Fibroblast of skin of scalp (primary cell): Measurements from ENCODE around the gene C19orf12. TPM values are rescaled to one million over a fixed set of nuclear protein-coding genes. Genes with fewer than 3 reads are reported as not detected.

Experiments used
- DNase-seq: peaks from one replicate; pipeline ENCODE4 v3.0.0-alpha.2; 2013
- polyA plus RNA-seq, 2 experiments: library from polyadenylated mRNA; unstranded; fragments of 120-200 nt; gene quantifications; one replicate each; pipeline ENCODE4 v1.2.1, GENCODE V29; 2013; ENCODE audit not compliant: insufficient read length in 2 of 2

C19orf12 gene
- polyA plus RNA-seq (2013, experiment 1 of 2; ENCODE audit: insufficient read length): 28.6 TPM
- polyA plus RNA-seq (2013, experiment 2 of 2; ENCODE audit: insufficient read length): 27.8 TPM

DNA sequence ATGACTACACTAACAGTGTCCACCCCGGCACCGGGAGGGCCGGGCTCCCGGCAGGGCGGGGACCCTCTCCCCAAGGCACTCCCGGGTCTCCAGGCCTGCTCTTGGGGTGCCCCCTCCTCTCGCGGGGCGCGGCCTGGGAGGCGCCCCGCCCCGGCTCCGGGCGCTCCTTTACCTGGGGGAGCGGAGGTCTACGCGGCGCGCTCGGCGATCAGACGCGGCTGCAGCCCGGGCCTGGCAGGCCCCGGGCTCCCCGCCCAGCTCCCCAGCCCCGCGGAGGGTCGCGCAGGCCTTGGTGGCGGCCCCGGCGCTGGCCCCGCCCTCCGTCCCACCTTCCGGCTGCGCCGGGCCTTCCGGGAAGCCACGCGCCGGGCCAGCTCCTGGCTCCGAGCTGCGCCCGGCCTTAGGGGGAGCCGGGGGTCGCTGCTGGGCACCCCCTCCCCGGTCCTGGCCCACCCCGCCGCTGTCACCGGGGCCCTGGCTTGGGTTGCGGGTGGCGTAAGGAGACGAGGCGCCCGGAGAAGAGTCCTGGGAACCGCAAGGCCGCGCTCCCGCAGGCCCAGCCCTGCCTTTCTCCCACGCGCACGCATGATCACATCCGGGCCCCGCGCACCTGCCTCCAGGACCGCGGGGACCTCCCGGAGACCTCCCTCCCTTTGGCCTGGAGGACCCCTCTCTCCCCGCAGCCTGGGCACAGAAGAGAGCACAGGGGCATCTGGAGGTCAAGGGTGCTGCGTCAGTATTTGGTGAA, at the start of gene C19orf12:
Gene C19orf12 (minus strand): TSS at position 309 of the 748 bp plus-strand sequence. CDS start 6,848 bp downstream, outside the sequence.
- peak; percentile 54 for DNase-seq

DNA sequence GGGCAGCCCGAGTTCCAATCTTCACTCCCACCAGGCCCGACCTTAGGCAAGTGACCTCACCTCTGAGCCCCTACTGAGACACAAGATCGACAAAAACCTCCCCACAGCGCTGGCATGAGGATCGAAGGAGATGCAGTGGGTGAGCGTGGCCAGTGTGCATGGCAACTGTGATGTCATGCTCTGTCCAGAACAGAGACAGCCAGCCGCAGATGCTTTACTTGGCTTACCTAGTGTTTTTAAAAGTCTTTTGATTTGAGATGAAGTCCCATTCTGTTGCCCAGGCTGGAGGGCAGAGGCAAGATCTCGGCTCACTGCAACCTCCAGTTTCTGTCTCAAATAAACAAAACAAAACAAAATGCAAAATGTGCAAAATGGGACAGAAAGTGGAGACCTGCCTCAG, 49.3 kb upstream of the C19orf12 start:
- no peak for DNase-seq

DNA sequence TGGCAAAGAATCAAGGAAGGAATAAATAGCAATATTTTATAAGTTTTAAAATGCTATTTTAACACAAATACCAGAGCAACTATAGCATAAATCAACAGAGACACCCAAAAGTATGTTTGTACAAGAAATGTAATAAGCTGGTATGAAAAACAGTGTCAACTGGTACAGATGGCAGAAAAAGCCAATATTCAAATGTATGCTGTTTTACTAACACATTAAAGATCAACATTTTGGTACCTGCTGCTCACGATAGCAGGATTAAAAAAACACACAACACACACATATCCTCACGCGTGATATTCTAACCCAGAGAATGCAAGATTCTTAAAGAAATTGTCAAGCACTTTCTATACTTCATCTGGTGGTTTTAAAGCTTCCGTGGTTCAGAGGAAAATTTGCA, 48.1 kb upstream of the C19orf12 start:
- no peak for DNase-seq

DNA sequence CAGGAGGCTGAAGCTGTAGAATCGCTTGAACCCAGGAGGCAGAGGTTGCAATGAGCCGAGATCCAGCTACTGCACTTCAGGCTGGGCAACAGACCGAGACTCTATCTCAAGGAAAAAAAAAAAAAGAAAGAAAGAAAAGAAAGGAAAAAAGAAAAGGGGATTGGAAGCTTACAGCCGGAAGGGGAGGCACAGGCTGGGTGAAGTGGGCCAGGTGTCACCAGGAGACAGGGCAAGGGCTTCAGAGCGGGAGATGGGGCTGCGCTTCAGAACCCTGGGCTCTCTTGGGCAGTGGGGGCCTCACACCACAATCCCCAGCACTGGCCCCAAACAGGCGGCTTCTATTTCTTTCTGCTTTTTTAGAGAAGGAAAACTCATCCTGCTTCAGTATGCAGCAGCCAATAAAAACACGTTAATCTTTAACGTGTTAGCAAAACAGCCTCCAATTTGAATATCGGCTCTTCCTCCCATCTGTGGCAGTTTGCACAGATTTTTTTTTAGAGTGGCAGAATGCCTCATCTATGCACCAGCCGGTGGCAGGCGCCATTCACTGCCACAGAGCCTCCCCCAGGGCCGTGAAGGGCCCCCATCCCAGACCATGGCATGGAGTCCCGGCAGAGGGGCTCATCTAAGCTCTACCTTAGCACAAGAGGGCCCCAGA, 46.6 kb upstream of the C19orf12 start:
- no peak for DNase-seq

DNA sequence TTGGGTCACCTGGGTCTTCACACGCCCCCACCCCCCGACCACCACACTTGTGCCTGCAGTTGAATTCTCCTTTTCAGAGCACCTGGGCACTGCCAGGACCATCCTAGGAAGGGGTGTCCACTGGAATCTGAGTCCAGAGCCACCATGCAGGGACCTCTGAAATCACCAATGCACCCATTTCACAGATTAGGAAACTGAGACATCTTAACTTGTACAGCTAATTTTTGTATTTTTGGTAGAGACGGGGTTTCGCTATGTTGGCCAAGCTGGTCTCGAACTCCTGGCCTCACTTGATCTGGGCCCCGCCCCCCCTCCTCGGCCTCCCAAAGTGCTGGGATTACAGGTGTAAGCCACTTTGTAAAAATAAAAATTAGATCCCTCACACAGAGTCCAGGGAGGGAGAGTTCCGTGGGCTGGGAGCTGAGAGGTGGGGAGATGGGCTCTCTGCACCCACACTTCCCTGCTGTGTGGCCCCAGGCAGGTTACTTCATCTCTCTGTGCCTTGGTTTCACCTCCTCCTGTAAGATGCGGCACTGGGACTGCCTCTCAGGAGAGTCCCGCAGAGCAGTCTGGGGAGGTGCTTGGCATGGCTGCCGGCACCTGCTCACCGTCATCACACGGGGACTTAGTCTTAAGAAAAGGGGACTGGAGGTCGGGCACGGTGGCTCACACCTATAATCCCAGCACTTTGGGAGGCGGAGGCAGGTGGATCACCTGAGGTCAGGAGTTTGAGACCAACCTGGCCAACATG, 45.9 kb upstream of the C19orf12 start:
- DNase-seq: no peak

DNA sequence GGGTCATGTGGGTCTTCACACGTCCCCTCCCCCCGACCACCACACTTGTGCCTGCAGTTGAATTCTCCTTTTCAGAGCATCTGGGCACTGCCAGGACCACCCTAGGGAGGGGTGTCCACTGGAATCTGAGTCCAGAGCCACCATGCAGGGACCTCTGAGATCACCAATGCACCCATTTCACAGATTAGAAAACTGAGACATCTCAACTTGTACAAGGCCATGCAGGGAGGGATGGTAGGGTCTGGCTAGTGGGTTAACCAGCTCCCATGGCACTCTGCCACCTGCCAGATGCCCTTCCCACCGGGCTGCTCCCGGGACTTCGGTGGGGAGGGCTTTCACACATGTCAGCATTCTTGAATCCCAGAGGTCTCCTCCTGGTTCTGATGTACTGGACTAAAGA, 44.3 kb upstream of the C19orf12 start:
- DNase-seq: no peak

DNA sequence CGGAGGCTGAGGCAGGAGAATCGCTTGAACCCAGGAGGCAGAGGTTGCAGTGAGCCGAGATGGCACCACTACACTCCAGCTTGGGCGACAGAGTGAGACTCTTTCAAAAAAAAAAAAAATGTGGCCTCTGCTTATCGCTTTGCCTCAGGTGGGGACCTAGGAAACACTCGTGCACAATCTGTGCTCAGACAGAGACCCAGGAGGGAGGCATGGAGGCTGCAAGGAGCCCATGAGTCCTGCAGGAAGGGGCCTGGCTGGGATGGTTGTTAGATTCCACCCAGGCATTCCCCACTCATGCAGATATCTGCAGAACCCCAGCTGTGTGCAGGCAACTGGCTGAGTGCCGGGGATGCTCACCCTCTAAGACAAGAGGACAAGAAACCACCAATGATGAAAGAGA, 43.8 kb upstream of the C19orf12 start:
- no peak for DNase-seq

DNA sequence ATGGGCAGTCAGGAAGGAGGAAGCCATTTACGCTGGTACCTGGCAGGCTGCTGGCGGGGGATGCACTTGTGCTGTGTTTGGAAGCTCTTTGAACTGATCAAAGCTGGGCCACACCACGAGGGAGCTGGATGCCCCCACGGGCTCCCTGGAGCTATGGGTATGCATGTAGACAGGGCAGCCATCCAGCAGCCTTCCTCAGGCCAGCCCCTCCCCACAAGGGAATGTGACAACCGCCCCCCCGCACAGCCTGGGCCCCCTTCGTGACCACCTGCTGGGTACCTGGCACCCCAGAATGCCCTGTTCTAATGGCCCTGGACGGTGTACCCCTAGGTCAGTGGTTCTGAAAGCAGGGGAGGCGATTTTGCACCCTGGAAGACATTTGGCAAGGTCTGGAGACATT, 42.5 kb upstream of the C19orf12 start:
- no peak for DNase-seq

DNA sequence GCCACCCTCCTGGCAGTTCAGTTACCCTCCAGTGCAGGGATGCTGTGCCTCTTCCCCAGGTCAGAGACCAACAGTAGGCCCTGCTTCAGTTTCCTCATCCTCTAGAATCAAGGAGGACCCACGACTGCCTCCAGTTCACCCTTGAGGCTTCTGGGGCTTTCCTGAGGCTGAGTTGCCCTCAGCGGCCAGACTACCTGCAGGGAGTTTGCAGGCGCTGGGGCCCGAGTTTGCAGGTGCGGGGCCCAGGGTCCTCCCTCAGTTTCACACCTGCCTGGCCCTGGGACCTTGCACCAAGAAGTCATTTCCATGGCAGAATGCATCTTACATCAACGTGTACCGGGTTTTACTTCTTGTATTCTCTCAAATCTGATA, 38.9 kb upstream of the C19orf12 start:
- no peak for DNase-seq

DNA sequence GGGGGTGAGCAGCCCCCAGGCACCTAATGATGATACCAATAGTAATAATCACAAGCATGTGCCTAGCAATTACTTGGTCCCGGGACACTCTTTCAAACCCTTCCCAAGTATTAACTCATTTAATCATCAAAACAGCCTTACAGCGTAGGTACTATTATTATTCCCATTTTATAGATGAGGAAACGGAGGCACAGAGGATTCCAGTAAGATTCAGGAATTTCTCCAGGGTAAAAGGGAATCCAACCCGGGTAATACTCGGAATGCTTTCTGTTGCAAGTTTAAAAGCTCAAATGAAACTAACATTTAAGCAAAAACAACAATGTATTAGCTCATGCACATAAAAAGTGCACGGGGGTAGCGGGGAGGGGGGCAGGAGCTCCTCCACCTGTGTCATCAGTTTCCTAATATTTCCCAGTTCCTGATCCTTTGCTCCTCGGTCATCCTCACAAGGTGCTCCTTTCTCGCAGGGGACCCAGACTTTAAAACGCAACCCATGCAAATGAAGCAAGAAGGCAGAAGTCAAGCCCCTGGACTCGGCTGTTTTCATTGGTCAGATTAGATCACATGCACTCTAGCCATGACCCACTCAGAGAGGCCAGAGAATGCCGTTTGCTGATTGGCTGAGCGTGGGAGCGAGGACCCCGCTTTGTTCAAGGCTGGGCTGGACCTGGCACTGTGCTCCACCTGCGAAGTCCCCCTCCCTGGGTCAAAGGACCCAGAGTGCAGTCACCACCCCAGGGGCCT, 38.3 kb upstream of the C19orf12 start:
- DNase-seq: no peak

DNA sequence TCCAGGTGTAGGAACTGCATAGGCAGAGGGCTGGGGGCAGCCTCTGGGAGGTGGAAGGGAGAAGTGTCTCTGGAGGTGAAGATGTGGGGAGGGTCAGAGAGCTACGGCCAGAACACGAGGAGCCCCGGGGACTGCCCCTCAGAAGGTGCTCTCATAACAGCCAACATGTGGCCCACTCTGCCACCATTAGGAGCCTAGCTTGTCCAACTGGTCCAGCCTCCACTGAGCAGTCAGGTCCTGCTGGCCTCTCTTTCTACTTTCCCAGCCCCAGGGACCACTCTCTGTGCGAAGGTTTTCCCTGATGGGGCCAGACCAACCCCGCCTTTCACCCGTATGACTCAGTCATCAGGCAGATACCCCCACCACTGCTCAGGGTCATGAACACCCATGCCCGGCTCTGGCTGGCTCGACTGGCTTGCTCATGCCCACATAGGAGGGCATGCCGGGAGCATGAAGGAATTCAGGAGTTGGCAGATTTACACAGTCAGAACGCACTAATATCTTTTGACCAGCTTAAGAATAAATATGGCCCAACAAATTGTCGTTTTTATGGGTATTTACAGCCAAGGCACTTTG, 37.5 kb upstream of the C19orf12 start:
- no peak for DNase-seq

DNA sequence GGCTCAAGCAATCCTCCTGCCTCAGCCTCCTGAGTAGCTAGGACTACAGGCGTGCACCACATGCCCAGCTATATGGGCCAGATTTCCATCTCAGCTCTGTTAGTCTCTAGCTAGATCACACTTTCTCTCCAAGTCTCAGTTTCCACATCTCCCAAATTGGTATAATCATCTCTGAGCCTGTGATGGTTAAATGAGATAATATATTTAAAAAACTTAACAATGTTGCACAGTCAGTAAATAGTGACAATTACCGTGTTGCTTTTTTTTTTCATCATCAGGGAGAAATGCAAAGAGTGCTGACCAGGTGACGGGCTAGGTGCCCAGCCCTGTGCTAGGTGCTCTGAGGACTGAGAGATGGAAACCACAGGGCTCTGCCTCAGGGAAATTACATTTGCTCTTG, 36.9 kb upstream of the C19orf12 start:
- no peak for DNase-seq

DNA sequence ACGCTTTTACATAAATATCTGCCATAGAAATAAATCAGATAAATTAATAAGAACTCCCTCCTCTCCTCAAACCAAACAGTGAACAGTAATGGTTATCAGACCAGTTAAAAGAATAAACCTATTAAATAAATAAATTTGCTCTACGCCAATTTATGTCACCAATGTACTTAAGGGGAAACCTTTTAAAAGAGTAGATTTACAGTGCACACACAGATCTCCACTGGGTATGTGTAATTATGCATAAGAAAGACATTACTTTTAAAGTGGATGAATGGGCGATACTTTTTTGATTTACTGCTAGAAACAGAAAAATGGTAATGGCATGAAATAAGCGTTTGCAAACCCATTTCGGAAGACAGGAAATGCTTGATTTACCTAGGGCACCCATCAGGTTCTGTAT, 34.9 kb upstream of the C19orf12 start:
- no peak for DNase-seq

DNA sequence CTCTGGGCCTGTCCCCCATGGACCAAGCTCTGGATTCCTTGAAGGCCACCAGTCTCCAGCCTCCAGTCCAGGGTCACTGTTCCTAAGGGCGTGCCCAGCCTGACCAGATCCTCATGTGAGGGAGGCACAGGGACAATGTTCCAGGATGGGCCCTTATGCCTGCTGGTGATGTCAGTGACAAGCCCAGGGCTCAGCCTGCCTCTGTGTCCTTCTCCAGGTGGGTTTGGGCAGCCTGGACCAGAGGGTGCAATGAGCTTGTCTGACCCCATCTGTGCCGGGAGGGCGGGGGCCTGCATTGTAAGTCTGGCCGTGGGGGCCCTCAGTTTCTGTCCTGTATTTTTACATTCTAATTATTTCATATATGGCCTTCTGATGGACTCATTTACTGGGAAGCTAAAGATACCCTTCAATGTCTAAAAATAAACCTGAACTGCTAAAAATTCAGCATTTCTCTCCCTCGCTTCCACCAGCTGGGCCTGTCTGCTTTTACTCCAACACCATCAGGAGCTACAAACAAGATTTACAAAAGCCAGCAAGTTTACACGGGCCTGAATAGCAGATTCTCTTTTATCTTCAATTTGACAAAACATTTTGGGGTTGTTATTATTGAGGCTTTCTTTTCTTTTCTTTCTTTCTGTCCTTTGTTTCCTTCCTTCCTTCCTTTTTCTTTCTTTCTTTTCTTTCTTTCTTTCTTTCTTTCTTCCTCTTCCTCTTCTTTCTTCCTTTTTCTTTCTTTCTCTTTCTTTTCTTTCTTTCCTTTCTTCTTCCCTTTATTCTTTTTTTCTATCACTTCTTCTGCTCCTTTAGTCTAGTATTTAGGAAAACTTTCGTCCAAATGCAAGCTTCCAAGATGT, 34.2 kb upstream of the C19orf12 start:
- no peak for DNase-seq

DNA sequence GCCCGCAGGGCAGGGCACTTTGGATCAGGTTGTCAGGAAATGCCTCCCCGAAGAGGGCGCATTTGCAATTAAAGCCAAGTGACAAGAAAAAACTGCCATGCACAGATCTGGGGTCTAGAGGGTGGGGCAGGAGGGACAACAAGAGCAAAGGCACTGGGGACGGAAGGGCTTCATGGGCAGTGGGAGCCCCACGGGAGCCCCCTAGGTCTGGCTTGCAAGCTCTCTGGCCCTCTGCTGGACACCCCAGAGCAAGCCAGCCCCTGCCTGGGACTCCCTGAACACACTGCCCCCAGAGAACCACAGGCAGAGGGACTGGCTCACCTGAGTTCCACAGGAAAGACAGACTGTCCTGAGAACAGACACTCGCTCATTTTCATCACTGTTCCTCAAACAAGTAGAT, 30.2 kb upstream of the C19orf12 start:
- no peak for DNase-seq

DNA sequence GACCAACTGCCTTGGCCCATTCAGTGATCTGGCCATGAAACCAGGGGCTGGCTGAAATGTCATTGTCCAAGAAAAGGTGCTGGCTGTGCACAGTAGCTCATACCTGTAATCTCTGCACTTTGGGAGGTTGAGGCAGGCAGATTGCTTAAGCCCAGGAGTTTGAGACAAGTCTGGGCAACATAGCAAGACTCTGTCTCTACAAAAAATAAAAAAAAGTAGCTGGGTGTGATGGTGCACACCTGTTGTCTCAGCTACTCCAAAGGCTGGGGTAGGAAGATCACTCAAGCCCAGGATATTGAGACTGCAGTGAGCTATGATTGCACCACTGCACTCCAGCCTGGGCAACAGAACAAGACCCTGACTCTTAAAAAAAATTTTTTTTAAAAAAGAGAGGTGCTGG, 28.6 kb upstream of the C19orf12 start:
- no peak for DNase-seq

DNA sequence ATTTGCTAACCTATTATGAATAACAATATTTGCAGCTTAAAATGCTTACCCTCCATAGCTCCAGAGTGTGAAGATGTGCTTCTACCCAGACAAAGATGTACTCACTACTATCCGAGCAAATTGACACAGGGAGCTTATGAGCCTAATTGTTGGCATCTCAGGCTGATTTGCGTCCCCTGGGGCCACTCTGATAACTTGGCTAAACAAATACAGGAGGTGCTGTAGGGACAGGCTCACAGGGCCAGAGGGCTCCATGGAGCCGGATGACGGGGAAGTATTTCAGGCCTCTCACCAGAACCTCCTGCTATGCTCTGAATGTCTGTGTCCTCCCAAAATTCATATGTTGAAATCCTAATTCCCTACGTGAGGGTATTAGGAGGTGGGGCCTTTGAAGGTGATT, 26.7 kb upstream of the C19orf12 start:
- DNase-seq: no peak

DNA sequence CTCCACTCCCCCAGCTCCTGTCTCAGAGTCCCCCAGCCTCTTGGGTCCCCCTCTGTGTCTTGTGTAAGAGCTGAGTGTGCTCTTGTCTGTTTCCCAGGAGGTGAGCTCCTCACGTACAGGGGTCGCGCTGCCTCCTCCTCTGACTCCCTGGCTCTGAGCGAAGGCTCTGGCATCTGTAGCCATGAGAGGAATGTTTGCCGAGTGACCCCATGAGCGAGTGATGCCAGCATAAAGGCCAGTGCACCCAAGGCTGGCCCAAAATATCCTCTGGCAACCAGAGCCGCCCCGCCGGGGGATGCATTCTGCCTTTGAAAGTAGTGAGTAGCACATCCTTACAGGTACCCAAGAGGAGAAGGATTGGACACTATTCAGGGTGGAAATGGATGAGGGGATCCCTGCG, 26.2 kb upstream of the C19orf12 start:
- DNase-seq: no peak

DNA sequence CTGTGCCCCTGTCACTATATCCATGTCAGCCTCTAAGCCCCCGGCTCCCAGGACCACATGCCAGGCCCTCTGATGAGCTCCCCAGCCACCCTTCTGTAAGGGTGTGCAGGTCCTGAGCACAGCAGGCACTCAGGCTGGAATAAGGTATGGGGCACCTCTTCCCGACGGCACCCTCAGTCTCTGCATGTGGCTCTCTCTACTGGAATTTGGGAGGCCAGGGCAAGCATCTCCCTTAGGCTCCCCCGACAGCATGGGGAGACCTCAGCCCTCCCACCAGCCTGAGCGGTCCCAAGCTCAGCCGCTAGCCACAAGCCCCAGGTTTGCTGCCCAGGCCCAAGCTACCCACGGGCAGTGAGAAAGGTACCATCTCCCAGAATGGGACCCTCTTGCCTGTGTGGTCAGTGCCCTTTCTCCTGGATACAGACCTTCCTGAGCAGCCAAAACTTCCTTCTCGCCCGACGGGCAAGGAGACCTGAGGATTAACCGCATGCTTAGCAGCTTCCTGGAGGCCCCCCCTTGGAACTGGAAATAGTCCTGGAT, 22.5 kb upstream of the C19orf12 start:
- no peak for DNase-seq

DNA sequence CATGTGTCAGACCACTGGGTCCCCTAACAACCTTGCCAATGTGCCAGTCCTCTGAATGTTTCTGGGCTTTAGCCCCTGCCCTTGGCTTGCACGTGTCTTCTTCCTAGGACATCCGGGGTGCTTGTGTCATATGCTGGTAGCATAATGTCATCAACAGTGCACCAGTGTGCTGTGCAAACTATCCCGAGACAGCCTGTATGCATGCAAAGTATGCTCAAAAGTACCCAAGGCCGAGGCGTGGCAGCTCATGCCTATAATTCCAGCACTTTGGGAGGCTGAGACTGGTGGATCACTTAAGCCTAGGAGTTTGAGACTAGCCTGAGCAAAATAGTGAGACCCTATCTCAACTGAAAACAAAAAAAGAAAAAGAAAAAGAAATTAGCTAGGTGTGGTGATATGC, 20.8 kb upstream of the C19orf12 start:
- no peak for DNase-seq

DNA sequence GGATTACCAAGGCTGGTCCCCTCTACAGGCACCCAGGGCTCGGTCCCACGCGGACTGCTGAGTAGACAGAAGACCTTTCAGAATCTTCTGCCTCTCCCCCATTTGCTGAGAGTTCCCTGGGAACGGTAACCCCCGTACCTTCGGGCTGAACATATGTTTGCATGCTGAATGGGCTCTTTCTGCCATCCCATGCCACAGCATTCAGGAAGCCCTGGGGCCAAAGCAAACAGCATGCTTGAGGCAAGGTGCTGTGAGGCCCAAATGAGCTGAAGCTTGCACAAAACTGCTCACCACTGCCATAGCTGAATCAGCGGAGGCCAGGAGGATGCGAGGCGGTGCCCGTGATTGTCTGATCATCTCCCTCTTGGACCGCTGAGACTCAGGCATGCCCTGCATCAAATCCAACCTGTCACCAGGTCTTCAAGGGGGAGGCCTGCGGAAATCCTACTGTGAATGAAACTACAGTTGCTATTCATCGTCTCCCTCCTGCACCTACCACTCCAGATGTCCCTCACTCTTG, 16.3 kb upstream of the C19orf12 start:
- DNase-seq: no peak
